PC-3 (cell line): ENCODE data around the gene VWA7.

ENCODE experiments used
- EZH2 ChIP-seq: fragments of 300-600 bp; sonication (generic); IDR thresholded peaks from one replicate; pipeline ENCODE4 v1.6.1; 2017; ENCODE audit warnings: antibody characterized with exemption, mild to moderate bottlenecking, low read length; ENCODE audit not compliant: unreplicated experiment
- TF ChIP-seq, protein P1 (sequence below): fragments of 300-600 bp; sonication (generic); conservative IDR thresholded peaks from 2 replicates; pipeline ENCODE4 v1.5.1; 2017; ENCODE audit warnings: antibody characterized with exemption, low read depth, mild to moderate bottlenecking, low read length

DNA sequence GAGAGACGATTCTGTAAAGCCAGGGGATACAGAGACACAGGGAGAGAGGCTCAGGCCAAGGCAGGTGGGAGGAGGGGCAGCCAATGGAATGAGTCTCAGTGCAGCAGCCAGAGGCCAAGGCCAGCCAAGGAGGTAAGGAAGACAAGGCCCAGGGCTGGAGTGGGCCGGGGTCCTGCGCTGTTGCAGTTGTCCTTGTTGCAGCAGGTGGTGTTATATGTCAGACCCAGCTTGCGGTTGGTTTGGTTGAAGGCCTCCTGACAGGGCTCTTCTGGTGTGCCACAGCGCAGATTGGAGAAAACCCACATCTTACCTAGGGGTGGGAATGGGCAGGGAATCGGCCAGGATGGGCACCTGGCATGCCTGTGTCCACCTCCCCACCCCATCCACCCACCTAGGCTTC lies 58.1 kb downstream of the VWA7 start:
- TF ChIP-seq, protein P1, sequence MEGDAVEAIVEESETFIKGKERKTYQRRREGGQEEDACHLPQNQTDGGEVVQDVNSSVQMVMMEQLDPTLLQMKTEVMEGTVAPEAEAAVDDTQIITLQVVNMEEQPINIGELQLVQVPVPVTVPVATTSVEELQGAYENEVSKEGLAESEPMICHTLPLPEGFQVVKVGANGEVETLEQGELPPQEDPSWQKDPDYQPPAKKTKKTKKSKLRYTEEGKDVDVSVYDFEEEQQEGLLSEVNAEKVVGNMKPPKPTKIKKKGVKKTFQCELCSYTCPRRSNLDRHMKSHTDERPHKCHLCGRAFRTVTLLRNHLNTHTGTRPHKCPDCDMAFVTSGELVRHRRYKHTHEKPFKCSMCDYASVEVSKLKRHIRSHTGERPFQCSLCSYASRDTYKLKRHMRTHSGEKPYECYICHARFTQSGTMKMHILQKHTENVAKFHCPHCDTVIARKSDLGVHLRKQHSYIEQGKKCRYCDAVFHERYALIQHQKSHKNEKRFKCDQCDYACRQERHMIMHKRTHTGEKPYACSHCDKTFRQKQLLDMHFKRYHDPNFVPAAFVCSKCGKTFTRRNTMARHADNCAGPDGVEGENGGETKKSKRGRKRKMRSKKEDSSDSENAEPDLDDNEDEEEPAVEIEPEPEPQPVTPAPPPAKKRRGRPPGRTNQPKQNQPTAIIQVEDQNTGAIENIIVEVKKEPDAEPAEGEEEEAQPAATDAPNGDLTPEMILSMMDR, result no peak
- TF ChIP-seq EZH2, result no peak
